HEK293 (cell line): ENCODE measurements around the gene RIN3.

Experiments
- CTCF ChIA-PET: fragments of 350-600 bp; formaldehyde crosslinking; extraction: SDS; loops from one replicate; lab custom pipeline; 2021; ENCODE audit warnings: antibody characterized with exemption; lab: Yijun Ruan, JAX
- POLR2A ChIA-PET: fragments of 300-600 bp; formaldehyde crosslinking; extraction: SDS; loops from one replicate; lab custom pipeline; 2020; ENCODE audit warnings: antibody characterized with exemption, inconsistent platforms; lab: Yijun Ruan, JAX
- H3K27ac ChIP-seq: fragments of 200-500 bp; sonication (Bioruptor generic); 2 replicates; pipeline ENCODE4 v1.5.1; 2014; ENCODE audit warnings: low read depth, low read length, control low read depth, inconsistent platforms; ENCODE audit errors: extremely low read depth
- H3K36me3 ChIP-seq, 2 experiments: fragments of 200-500 bp in 1 of 2; sonication (Bioruptor generic) in 1 of 2; 1 replicate in 1 of 2; 2 replicates in 1 of 2; pipeline ENCODE4 v1.5.1; 2014 to 2017; ENCODE audit warnings: inconsistent platforms in 2 of 2, low read length in 2 of 2; ENCODE audit not compliant: control insufficient read depth in 2 of 2, insufficient read depth in 1 of 2
- H3K4me1 ChIP-seq: fragments of 200-500 bp; sonication (Bioruptor generic); 2 replicates; pipeline ENCODE4 v1.5.1; 2014; ENCODE audit warnings: mild to moderate bottlenecking, low read length, inconsistent platforms; ENCODE audit not compliant: control insufficient read depth, insufficient read depth
- H3K4me3 ChIP-seq: 2 replicates; pipeline ENCODE4 v1.5.1; 2011; ENCODE audit warnings: low read depth, mild to moderate bottlenecking, control low read depth, low read length, moderate library complexity
- H3K9me3 ChIP-seq: fragments of 200-500 bp; sonication (Bioruptor generic); 2 replicates; pipeline ENCODE4 v1.5.1; 2014; ENCODE audit warnings: low read depth, low read length, inconsistent platforms; ENCODE audit not compliant: control insufficient read depth, insufficient read depth
- CTCF ChIP-seq: fragments of 450-650 bp; formaldehyde crosslinking; IDR thresholded peaks from 2 replicates; pipeline ENCODE4 v1.5.1; 2016; ENCODE audit warnings: missing biosample characterization, missing genetic modification characterization
- GLIS2 ChIP-seq: fragments of 450-650 bp; formaldehyde crosslinking; IDR thresholded peaks from 2 replicates; pipeline ENCODE4 v1.5.1; 2016; ENCODE audit warnings: missing biosample characterization, missing genetic modification characterization
- RBAK ChIP-seq: fragments of 450-650 bp; formaldehyde crosslinking; IDR thresholded peaks from 2 replicates; pipeline ENCODE4 v1.5.1; 2016; ENCODE audit warnings: missing biosample characterization, missing genetic modification characterization
- SCRT2 ChIP-seq: fragments of 450-650 bp; formaldehyde crosslinking; IDR thresholded peaks from 2 replicates; pipeline ENCODE4 v1.5.1; 2016; ENCODE audit warnings: missing biosample characterization, missing genetic modification characterization
- TSHZ1 ChIP-seq: fragments of 450-650 bp; formaldehyde crosslinking; IDR thresholded peaks from 2 replicates; pipeline ENCODE4 v1.5.1; 2016; ENCODE audit warnings: missing biosample characterization, missing genetic modification characterization, borderline replicate concordance
- ZBTB7A ChIP-seq: fragments of 450-650 bp; formaldehyde crosslinking; IDR thresholded peaks from 2 replicates; pipeline ENCODE4 v1.5.1; 2016; ENCODE audit warnings: low read depth, missing biosample characterization, missing genetic modification characterization
- ZFP41 ChIP-seq: fragments of 450-650 bp; formaldehyde crosslinking; IDR thresholded peaks from 2 replicates; pipeline ENCODE4 v1.5.1; 2016; ENCODE audit warnings: missing biosample characterization, missing genetic modification characterization, borderline replicate concordance
- ZFP69B ChIP-seq: fragments of 450-650 bp; formaldehyde crosslinking; IDR thresholded peaks from 2 replicates; pipeline ENCODE4 v1.5.1; 2016; ENCODE audit warnings: missing biosample characterization, missing genetic modification characterization
- ZIC2 ChIP-seq: fragments of 450-650 bp; formaldehyde crosslinking; IDR thresholded peaks from 2 replicates; pipeline ENCODE4 v1.5.1; 2016; ENCODE audit warnings: missing biosample characterization, missing genetic modification characterization
- ZNF10 ChIP-seq: fragments of 450-650 bp; formaldehyde crosslinking; IDR thresholded peaks from 2 replicates; pipeline ENCODE4 v1.5.1; 2017; ENCODE audit warnings: missing biosample characterization, missing genetic modification characterization
- ZNF133 ChIP-seq: fragments of 450-650 bp; formaldehyde crosslinking; IDR thresholded peaks from 2 replicates; pipeline ENCODE4 v1.5.1; 2016; ENCODE audit warnings: missing biosample characterization, missing genetic modification characterization
- ZNF148 ChIP-seq: fragments of 450-650 bp; formaldehyde crosslinking; IDR thresholded peaks from 2 replicates; pipeline ENCODE4 v1.5.0; 2017; ENCODE audit warnings: missing biosample characterization, missing genetic modification characterization, borderline replicate concordance
- ZNF221 ChIP-seq: fragments of 450-650 bp; formaldehyde crosslinking; IDR thresholded peaks from 2 replicates; pipeline ENCODE4 v1.5.1; 2017; ENCODE audit warnings: missing biosample characterization, missing genetic modification characterization, borderline replicate concordance
- ZNF23 ChIP-seq: fragments of 450-650 bp; formaldehyde crosslinking; IDR thresholded peaks from 2 replicates; pipeline ENCODE4 v1.5.1; 2016; ENCODE audit warnings: missing biosample characterization, missing genetic modification characterization, borderline replicate concordance
- ZNF311 ChIP-seq: fragments of 450-650 bp; formaldehyde crosslinking; IDR thresholded peaks from 2 replicates; pipeline ENCODE4 v1.5.1; 2017; ENCODE audit warnings: missing biosample characterization, missing genetic modification characterization, borderline replicate concordance
- ZNF391 ChIP-seq: fragments of 450-650 bp; formaldehyde crosslinking; IDR thresholded peaks from 2 replicates; pipeline ENCODE4 v1.5.1; 2016; ENCODE audit warnings: low read depth, missing biosample characterization, missing genetic modification characterization, borderline replicate concordance
- ZNF514 ChIP-seq: fragments of 450-650 bp; formaldehyde crosslinking; IDR thresholded peaks from 2 replicates; pipeline ENCODE4 v1.5.1; 2016; ENCODE audit warnings: missing biosample characterization, missing genetic modification characterization
- ZNF529 ChIP-seq: fragments of 450-650 bp; formaldehyde crosslinking; IDR thresholded peaks from 2 replicates; pipeline ENCODE4 v1.5.1; 2017; ENCODE audit warnings: missing genetic modification characterization, missing biosample characterization; ENCODE audit not compliant: insufficient replicate concordance
- ZNF555 ChIP-seq: fragments of 450-650 bp; formaldehyde crosslinking; conservative IDR thresholded peaks from 2 replicates; pipeline ENCODE4 v1.5.1; 2017; ENCODE audit warnings: missing biosample characterization, mild to moderate bottlenecking, missing genetic modification characterization, inconsistent platforms
- ZNF561 ChIP-seq: fragments of 450-650 bp; IDR thresholded peaks from 2 replicates; pipeline ENCODE4 v1.5.1; 2018; ENCODE audit warnings: missing biosample characterization, missing genetic modification characterization, borderline replicate concordance
- ZNF621 ChIP-seq: fragments of 450-650 bp; formaldehyde crosslinking; IDR thresholded peaks from 2 replicates; pipeline ENCODE4 v1.5.1; 2017; ENCODE audit warnings: missing biosample characterization, missing genetic modification characterization
- ZNF76 ChIP-seq: fragments of 450-650 bp; formaldehyde crosslinking; IDR thresholded peaks from 2 replicates; pipeline ENCODE4; 2016; ENCODE audit warnings: low read depth, missing biosample characterization, missing genetic modification characterization, borderline replicate concordance
- ZNF791 ChIP-seq: fragments of 450-650 bp; formaldehyde crosslinking; IDR thresholded peaks from 2 replicates; pipeline ENCODE4 v1.5.1; 2016; ENCODE audit warnings: missing biosample characterization, missing genetic modification characterization
- TF ChIP-seq, protein P1 (sequence below): fragments of 450-650 bp; formaldehyde crosslinking; IDR thresholded peaks from 2 replicates; pipeline ENCODE4; 2016; ENCODE audit warnings: missing biosample characterization, missing genetic modification characterization

RIN3 gene

DNA sequence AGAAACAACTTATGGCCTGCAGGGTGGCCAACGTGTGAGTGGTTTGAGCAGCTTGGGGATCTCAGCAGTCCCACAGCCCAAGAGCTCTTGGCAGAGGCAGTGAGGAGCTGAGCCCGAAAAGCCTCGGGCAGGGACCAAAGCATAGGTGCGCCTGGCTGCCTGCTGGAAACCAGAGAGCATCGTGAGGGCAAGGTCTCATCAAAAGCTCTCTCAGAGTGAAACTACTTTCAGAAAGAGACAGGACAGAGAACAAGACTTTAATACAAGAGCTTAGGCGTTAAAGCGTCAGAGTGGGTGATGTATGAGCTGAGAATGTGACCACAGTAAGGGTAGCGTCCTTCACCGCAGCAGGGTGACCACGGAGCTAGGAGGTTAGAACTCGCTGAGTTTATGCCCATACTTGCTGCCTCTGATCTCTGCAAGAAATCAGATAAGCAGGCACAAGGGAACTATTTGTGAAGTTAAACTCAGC, 204.0 kb downstream of the RIN3 start:
- Histone ChIP-seq H3K36me3 (peaks cover 0 to 17% of the 10 kb centered on the region in 2 experiments; a peak in 1 of 3 replicates), H3K4me3 (no peak overlapping the region), H3K9me3 (no peaks in the 10 kb centered on the region), H3K27ac (no peak overlapping the region)
- CTCF ChIA-PET = interaction anchor here (0.6 to 1.6 kb wide), 4 partner anchors 25 to 68 kb away, joined by 3 to 23 read pairs (median 4); no protein-coding TSS in a partner anchor
- TF ChIP-seq ZNF514 (tag by site-specific recombination) (no peak), ZIC2 (tag by site-specific recombination) (peak; percentile 68), ZNF221 (no peak), SCRT2 (tag by site-specific recombination) (no peak), ZNF561 (0 out of 2 replicates have a peak, but pooled peaks have one; percentile 29), ZNF133 (tag by site-specific recombination) (no peak), ZNF621 (no peak), CTCF (tag by site-specific recombination) (no peak), ZNF529 (tag by site-specific recombination) (no peak), ZNF10 (tag by site-specific recombination) (peak; percentile 67), ZNF76 (tag by site-specific recombination) (no peak)
- TF ChIP-seq, protein P1, sequence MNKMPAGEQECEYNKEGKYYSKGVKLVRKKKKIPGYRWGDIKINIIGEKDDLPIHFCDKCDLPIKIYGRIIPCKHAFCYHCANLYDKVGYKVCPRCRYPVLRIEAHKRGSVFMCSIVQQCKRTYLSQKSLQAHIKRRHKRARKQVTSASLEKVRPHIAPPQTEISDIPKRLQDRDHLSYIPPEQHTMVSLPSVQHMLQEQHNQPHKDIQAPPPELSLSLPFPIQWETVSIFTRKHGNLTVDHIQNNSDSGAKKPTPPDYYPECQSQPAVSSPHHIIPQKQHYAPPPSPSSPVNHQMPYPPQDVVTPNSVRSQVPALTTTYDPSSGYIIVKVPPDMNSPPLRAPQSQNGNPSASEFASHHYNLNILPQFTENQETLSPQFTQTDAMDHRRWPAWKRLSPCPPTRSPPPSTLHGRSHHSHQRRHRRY (tag by site-specific recombination) = no peak
- TF ChIP-seq, all 188 proteins: peak for 3
- POLR2A ChIA-PET = interaction anchor here (1.9 kb wide), 1 partner anchor 31 kb away, joined by 10 read pairs; the partner anchor contains the start of gene LGMN
- peaks cover 3% of the 10 kb centered on the region for H3K4me1 ChIP-seq

- H3K36me3 ChIP-seq = peaks cover 0 to 8% of the 10 kb centered on the region in 2 experiments; a peak in 1 of 3 replicates
- TF ChIP-seq ZNF148 (tag by site-specific recombination) = no peak
- no peak for TF ChIP-seq ZNF791 (tag by site-specific recombination)
- no peak for TF ChIP-seq ZNF391 (tag by site-specific recombination)
- no peak for TF ChIP-seq ZNF133 (tag by site-specific recombination)
- TF ChIP-seq ZNF23 (tag by site-specific recombination) = no peak
- TF ChIP-seq RBAK (tag by site-specific recombination) = no peak
- no peak for TF ChIP-seq ZFP69B
- TF ChIP-seq TSHZ1 (tag by site-specific recombination) = no peak
- TF ChIP-seq ZFP41 (tag by site-specific recombination) = no peak
- no peak for TF ChIP-seq ZNF76 (tag by site-specific recombination)
- no peak for TF ChIP-seq ZNF311 (tag by site-specific recombination)
- TF ChIP-seq GLIS2 (tag by site-specific recombination) = no peak
- no peak for TF ChIP-seq ZNF555 (tag by site-specific recombination)
- no peak for TF ChIP-seq ZBTB7A
- TF ChIP-seq, all 188 proteins: peak for 0
- ChIA-PET POLR2A (interaction anchor here (1.9 kb wide), 1 partner anchor 30 kb away, joined by 10 read pairs; the partner anchor contains the start of gene LGMN), CTCF (interaction anchor here (1.6 kb wide), 1 partner anchor 65 kb away, joined by 23 read pairs; no protein-coding TSS in a partner anchor)
- Histone ChIP-seq H3K4me3 (no peak overlapping the region), H3K4me1 (peaks cover 3% of the 10 kb centered on the region), H3K9me3 (no peaks in the 10 kb centered on the region), H3K27ac (no peak overlapping the region)
These were observed 205.1 kb downstream of the RIN3 start for GRCh38 chr14:92718664-92719063.
